OCI-LY1 (cell line): ENCODE results near the gene GRK1.
A peak's percentile ranks its signal among the peaks of the same experiment; 100 is the strongest.

Source experiments
- H2AFZ ChIP-seq: fragments of 200-600 bp; sonication (generic), shearing (Covaris generic); 2 replicates; pipeline ENCODE4 v1.6.0; 2014; ENCODE audit warnings: antibody characterized with exemption, mild to moderate bottlenecking, low read length
- H3F3A ChIP-seq: fragments of 200-600 bp; sonication (generic), shearing (Covaris generic); 2 replicates; pipeline ENCODE4 v1.6.0; 2014; ENCODE audit warnings: mild to moderate bottlenecking, antibody characterized with exemption, low read length, moderate library complexity; ENCODE audit not compliant: insufficient read depth
- H3K27ac ChIP-seq: fragments of 200-600 bp; sonication (generic); 2 replicates; pipeline ENCODE4 v1.5.1; 2014; ENCODE audit warnings: low read length, mixed run types, mild to moderate bottlenecking, low read depth; ENCODE audit not compliant: poor library complexity, severe bottlenecking
- H3K27me3 ChIP-seq: fragments of 200-600 bp; sonication (generic); 2 replicates; pipeline ENCODE4 v1.6.0; 2014; ENCODE audit warnings: antibody characterized with exemption, mild to moderate bottlenecking, low read length, moderate library complexity; ENCODE audit not compliant: insufficient read depth
- H3K36me3 ChIP-seq: fragments of 200-600 bp; sonication (generic); 2 replicates; pipeline ENCODE4 v1.6.1; 2014; ENCODE audit warnings: mild to moderate bottlenecking, antibody characterized with exemption, low read length, moderate library complexity, mixed read lengths; ENCODE audit not compliant: insufficient read depth
- H3K4me1 ChIP-seq: fragments of 200-600 bp; sonication (generic); 2 replicates; pipeline ENCODE4 v1.5.1; 2014; ENCODE audit warnings: mild to moderate bottlenecking, low read length, moderate library complexity; ENCODE audit not compliant: insufficient read depth, severe bottlenecking
- H3K4me2 ChIP-seq: fragments of 200-600 bp; sonication (generic), shearing (Covaris generic); 2 replicates; pipeline ENCODE4 v1.6.1; 2014; ENCODE audit warnings: low read length
- H3K4me3 ChIP-seq: fragments of 200-600 bp; sonication (generic); 2 replicates; pipeline ENCODE4 v1.5.1; 2014; ENCODE audit warnings: low read length, low read depth, mild to moderate bottlenecking, mixed read lengths; ENCODE audit not compliant: poor library complexity, severe bottlenecking
- H3K79me2 ChIP-seq: fragments of 200-600 bp; shearing (Covaris generic); 2 replicates; pipeline ENCODE4 v1.6.1; 2016; ENCODE audit warnings: mixed run types, low read length, mixed read lengths; ENCODE audit not compliant: insufficient read depth
- H3K9ac ChIP-seq: fragments of 200-600 bp; sonication (generic), shearing (Covaris generic); 2 replicates; pipeline ENCODE4 v1.6.1; 2014; ENCODE audit warnings: mild to moderate bottlenecking, low read length, mixed read lengths
- H3K9me2 ChIP-seq: fragments of 200-600 bp; sonication (generic), shearing (Covaris generic); 2 replicates; pipeline ENCODE4 v1.6.1; 2014; ENCODE audit warnings: low read depth, mild to moderate bottlenecking, low read length, mixed read lengths
- H3K9me3 ChIP-seq: fragments of 200-600 bp; shearing (Covaris generic); 2 replicates; pipeline ENCODE4 v1.6.1; 2014; ENCODE audit warnings: low read length, mixed read lengths
- H4K20me1 ChIP-seq: fragments of 200-600 bp; sonication (generic), shearing (Covaris generic); 2 replicates; pipeline ENCODE4 v1.6.0; 2016; ENCODE audit warnings: mild to moderate bottlenecking, low read length; ENCODE audit not compliant: insufficient read depth
- CTCF ChIP-seq: fragments of 200-600 bp; sonication (generic), shearing (Covaris generic); IDR thresholded peaks from 2 replicates; pipeline ENCODE4 v1.5.1; 2017; ENCODE audit warnings: mild to moderate bottlenecking, antibody characterized with exemption, low read length, moderate library complexity, mixed read lengths
- EZH2 ChIP-seq: fragments of 200-600 bp; sonication (generic), shearing (Covaris generic); IDR thresholded peaks from 2 replicates; pipeline ENCODE4 v1.8.0; 2017; ENCODE audit warnings: borderline replicate concordance, mixed run types, mild to moderate bottlenecking, antibody characterized with exemption, low read length, moderate library complexity, mixed read lengths

Gene GRK1

GRCh38 chr13:113741191-113741668 lies 74.2 kb downstream of the GRK1 start:
- H4K20me1 ChIP-seq = no peaks in the 10 kb centered on the region
- no peaks in the 10 kb centered on the region for H3F3A ChIP-seq
- no peak overlapping the region for H3K4me3 ChIP-seq

DNA sequence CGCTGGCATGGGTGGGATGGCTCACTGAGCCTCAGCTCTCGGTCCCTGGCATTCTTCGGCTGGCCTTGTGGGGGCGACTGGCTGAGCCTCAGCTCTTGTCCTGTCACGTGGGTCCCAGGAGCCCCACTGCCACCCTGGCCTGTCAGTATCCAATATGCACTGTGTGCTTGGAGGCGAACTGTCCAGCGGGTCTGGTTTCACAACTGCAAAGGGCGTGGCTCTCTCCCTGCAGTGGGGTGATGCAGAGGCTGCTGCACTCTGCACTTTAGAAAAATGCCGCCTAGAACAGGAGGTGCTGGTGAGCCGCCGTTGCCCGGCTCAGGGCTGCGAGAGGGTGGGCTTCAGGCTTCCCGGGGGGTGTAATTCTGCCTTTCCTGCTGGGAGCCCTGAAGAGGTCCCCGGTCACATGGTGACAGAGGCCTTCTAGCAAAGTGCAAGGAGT lies 75.0 kb downstream of the GRK1 start:
- H3K4me2 ChIP-seq = no peak overlapping the region
- no peak overlapping the region for H2AFZ ChIP-seq
- no peak overlapping the region for H3K4me3 ChIP-seq

More at GRCh38 chr13:113741191-113741668, 74.2 kb downstream of the GRK1 start:
- Histone ChIP-seq H3K9me3 (no peaks in the 10 kb centered on the region), H3K9me2 (no peaks in the 10 kb centered on the region), H3K27ac (no peak overlapping the region), H3K27me3 (no peaks in the 10 kb centered on the region), H3K4me2 (no peak overlapping the region), H3K79me2 (no peaks in the 10 kb centered on the region), H2AFZ (no peak overlapping the region), H3K9ac (no peak overlapping the region), H3K4me1 (no peaks in the 10 kb centered on the region), H3K36me3 (no peaks in the 10 kb centered on the region)
- no peak for TF ChIP-seq CTCF
- no peak for TF ChIP-seq EZH2

DNA sequence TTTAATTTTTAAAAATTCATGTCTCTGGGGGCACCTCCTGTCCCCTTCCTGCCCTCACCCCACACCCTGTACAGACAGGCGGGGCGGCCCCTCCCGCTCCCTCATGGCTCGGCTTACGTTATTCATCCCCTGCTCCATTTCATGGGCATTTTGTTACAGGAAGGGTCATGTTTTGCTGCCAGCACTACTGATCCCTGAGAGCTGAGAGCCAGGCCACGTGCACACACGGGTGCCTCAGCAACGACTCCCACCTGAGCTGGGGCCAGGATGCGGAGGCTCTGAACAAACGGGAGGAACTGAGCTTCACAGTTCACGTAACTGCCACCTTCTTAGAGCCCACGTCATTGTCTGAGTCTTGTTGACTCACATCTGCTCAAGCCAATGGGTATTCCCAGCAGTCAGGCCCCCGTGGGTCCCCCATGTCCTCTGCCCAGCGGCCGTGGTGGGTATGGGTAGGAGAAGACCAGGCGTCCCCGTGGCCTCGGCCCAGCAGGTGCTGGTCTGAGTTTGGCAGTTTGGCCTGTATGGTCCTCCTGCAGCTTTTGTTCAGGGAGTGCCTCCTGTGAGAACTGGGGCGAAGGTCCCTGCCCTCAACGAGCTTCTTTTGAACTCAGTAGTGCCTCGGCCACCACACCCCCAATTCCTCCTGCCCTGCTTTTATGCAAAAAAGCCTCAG lies 75.6 kb downstream of the GRK1 start:
- no peak for TF ChIP-seq EZH2
- no peak for TF ChIP-seq CTCF
- Histone ChIP-seq H3K4me1 (no peaks in the 10 kb centered on the region), H3K9ac (no peak overlapping the region), H3K27ac (no peak overlapping the region), H3K9me3 (no peaks in the 10 kb centered on the region), H3K79me2 (no peaks in the 10 kb centered on the region), H3F3A (no peaks in the 10 kb centered on the region), H3K27me3 (no peaks in the 10 kb centered on the region), H3K4me2 (no peak overlapping the region), H4K20me1 (no peaks in the 10 kb centered on the region), H3K9me2 (no peaks in the 10 kb centered on the region), H2AFZ (no peak overlapping the region), H3K36me3 (no peaks in the 10 kb centered on the region), H3K4me3 (no peak overlapping the region)

More for the DNA sequence above, 75.0 kb downstream of the GRK1 start:
- no peaks in the 10 kb centered on the region for H3K36me3 ChIP-seq
- H3K27me3 ChIP-seq = no peaks in the 10 kb centered on the region
- no peaks in the 10 kb centered on the region for H3K79me2 ChIP-seq
- no peaks in the 10 kb centered on the region for H4K20me1 ChIP-seq
- H3K9me3 ChIP-seq = no peaks in the 10 kb centered on the region
- no peaks in the 10 kb centered on the region for H3F3A ChIP-seq
- H3K4me1 ChIP-seq = no peaks in the 10 kb centered on the region
- H3K9me2 ChIP-seq = no peaks in the 10 kb centered on the region
- TF ChIP-seq EZH2 (no peak), CTCF (peak; percentile 41; the same call in 1 of the 2 replicates)
- H3K9ac ChIP-seq = no peak overlapping the region
- H3K27ac ChIP-seq = no peak overlapping the region
